ENCODE results near the gene SCN3B. TPM values are rescaled to one million over a fixed set of nuclear protein-coding genes. Genes with fewer than 3 reads are reported as not detected.

SCN3B gene
- total and polyA plus RNA-seq, 7 donors = 11.1 to 69.0 (median 21.7) TPM

DNA sequence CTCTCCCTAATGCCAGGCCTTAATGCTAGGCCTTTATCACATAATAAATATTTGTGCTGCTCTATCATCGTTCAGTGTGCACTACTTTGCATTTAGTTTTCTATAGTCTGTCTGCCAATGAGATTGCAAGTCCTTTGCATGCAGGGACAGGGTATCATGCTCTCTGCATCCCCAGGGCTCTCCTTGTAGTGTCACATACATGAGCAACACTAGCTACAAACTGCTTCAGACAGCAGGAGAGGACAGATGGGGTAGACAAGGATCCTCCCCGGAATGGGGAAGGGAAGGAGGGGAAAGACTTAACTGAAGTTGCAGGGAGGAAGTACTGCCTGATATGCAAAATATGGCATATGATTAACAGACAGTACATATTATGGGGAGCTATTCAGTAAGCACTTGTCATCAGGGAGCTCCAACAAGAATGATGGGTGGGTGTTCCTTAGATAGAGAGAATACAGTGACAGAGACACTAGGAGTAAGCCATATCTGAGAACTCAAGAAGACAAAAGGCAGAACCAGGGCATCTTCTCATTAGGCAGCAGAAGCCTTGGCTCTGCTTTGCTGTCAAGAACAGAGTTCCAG is 44.2 kb upstream of the SCN3B start:
- TF ChIP-seq, protein P1, sequence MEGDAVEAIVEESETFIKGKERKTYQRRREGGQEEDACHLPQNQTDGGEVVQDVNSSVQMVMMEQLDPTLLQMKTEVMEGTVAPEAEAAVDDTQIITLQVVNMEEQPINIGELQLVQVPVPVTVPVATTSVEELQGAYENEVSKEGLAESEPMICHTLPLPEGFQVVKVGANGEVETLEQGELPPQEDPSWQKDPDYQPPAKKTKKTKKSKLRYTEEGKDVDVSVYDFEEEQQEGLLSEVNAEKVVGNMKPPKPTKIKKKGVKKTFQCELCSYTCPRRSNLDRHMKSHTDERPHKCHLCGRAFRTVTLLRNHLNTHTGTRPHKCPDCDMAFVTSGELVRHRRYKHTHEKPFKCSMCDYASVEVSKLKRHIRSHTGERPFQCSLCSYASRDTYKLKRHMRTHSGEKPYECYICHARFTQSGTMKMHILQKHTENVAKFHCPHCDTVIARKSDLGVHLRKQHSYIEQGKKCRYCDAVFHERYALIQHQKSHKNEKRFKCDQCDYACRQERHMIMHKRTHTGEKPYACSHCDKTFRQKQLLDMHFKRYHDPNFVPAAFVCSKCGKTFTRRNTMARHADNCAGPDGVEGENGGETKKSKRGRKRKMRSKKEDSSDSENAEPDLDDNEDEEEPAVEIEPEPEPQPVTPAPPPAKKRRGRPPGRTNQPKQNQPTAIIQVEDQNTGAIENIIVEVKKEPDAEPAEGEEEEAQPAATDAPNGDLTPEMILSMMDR (IDR thresholded peaks at IDR 0.05) = no peak
- WGBS, 3 donors = 53 to 67% (median 67%) methylated on average over 2 of the region's 2 CpGs
- H3K36me3 ChIP-seq (ENCODE audit: insufficient read depth in 1 of 2, low read depth in 1 of 2) = no peaks in the 10 kb centered on the region
- H3K9me3 ChIP-seq = no peaks in the 10 kb centered on the region
- peaks cover 5% of the 10 kb centered on the region for H3K4me1 ChIP-seq
- H3K27ac ChIP-seq = no peak overlapping the region
- no peak overlapping the region for H3K4me3 ChIP-seq
- ATAC-seq = no peak
- no peak for DNase-seq
- H3K27me3 ChIP-seq (ENCODE audit: insufficient read depth in 3 of 3, low read length in 2 of 3) = no peaks in the 10 kb centered on the region
- intact Hi-C loops (cut with DNase I) = no loop called here

DNA sequence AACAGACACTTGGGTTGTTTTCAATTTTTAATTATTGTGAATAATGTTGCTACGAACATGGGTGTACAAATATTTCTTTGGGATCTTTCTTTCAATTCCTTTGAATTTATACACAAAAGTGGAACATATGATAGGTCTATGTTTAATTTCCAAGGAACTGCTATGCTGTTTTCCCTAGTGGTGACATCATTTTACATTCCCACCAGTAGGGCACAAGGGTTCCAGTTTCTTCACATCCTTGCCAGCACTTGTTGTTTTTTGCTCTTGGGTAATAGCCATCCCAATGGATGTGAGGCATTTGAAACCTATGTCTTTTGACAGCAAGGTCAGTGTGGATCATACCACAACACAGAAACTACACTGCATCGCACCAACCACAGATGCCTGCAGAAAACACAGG is 41.8 kb upstream of the SCN3B start:
- ATAC-seq (no peak), DNase-seq (no peak)
- intact Hi-C loops (cut with DNase I) = no loop called here
- no peaks in the 10 kb centered on the region for H3K36me3 ChIP-seq (ENCODE audit: insufficient read depth in 1 of 2, low read depth in 1 of 2)
- peaks cover 0 to 1% (median 0%) of the 10 kb centered on the region in 3 donors for H3K27me3 ChIP-seq (ENCODE audit: insufficient read depth in 3 of 3, low read length in 2 of 3)
- no peak overlapping the region for H3K27ac ChIP-seq
- no peaks in the 10 kb centered on the region for H3K9me3 ChIP-seq
- WGBS, 3 donors = 48 to 93% (median 90%) methylated on average over 2 of the region's 2 CpGs
- no peak overlapping the region for H3K4me3 ChIP-seq
- no peaks in the 10 kb centered on the region for H3K4me1 ChIP-seq
- TF ChIP-seq, protein P1 (IDR thresholded peaks at IDR 0.05) = no peak

DNA sequence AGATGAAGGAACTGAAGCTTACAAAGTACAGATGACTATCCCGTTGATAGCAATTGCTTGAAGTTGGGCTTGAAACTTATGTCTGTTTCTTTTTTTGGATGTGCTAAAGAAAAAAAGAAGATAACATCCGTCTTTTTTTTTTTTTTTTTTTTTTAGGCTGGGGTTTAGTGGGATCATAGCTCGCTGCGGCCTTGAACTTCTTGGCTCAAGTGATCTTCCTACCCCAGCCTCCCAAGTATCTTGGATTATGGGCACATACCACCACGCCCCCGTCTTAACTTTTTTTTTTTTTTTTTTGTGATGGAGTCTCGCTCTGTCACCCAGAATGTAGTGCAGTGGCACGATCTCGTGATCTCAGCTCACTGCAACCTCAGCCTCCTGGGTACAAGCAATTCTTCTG is 40.8 kb upstream of the SCN3B start:
- peaks cover 0 to 1% (median 0%) of the 10 kb centered on the region in 3 donors for H3K27me3 ChIP-seq (ENCODE audit: insufficient read depth in 3 of 3, low read length in 2 of 3)
- no peaks in the 10 kb centered on the region for H3K4me1 ChIP-seq
- TF ChIP-seq, protein P1 (IDR thresholded peaks at IDR 0.05) = no peak
- no peaks in the 10 kb centered on the region for H3K9me3 ChIP-seq
- ATAC-seq (no peak), DNase-seq (no peak)
- H3K4me3 ChIP-seq = no peak overlapping the region
- H3K36me3 ChIP-seq (ENCODE audit: insufficient read depth in 1 of 2, low read depth in 1 of 2) = no peaks in the 10 kb centered on the region
- intact Hi-C loops (cut with DNase I) = no loop called here
- H3K27ac ChIP-seq = no peak overlapping the region
- WGBS, 3 donors = 84 to 93% (median 87%) methylated on average over 9 of the region's 9 CpGs

DNA sequence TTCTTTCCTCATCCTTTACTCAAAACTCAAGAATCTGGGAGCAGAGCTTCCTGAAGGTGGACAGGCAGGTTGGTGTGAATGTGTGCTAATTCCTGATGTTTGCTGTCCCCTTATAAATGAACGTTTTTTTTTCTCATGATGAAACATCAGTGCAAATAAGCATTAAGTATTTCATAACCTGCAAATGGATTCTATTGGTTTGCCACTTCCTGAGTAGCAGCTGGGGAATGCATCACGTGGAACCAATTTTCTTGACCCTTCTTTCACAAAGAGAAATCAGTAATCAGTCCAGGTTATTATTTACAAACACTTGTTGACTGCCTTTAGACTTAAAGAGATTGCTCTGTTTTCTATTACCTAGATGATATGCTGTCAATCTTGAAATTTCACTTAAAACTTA is 40.1 kb upstream of the SCN3B start:
- no peak for ATAC-seq
- H3K4me3 ChIP-seq = no peak overlapping the region
- intact Hi-C loops (cut with DNase I) = no loop called here
- H3K27me3 ChIP-seq (ENCODE audit: insufficient read depth in 3 of 3, low read length in 2 of 3) = peaks cover 0 to 1% (median 0%) of the 10 kb centered on the region in 3 donors
- H3K9me3 ChIP-seq = no peaks in the 10 kb centered on the region
- no peaks in the 10 kb centered on the region for H3K36me3 ChIP-seq (ENCODE audit: insufficient read depth in 1 of 2, low read depth in 1 of 2)
- no peaks in the 10 kb centered on the region for H3K4me1 ChIP-seq
- no peak for DNase-seq
- no peak overlapping the region for H3K27ac ChIP-seq
- TF ChIP-seq, protein P1 (IDR thresholded peaks at IDR 0.05) = no peak
- 31 to 46% (median 36%) methylated on average over 2 of the region's 2 CpGs for WGBS, 3 donors

DNA sequence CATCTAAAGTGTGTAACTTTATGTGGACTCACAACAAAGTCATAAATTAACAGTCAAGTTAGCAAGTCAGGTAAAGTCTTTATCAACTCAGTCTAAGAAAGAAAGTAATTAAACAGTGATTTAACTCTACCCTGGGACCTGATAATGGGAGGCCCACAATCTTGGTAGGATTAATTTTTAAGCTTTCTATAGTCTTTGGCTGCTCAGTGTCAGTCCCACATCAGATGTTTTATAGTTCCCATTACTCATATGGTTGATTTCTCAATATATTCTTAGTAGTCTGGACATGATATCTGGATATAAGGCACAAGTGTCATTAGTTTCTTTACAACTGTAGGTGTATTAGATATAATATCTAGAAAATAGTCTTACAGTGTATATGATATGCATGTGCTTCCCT is 38.5 kb upstream of the SCN3B start:
- DNase-seq (no peak), ATAC-seq (no peak)
- Histone ChIP-seq H3K27me3 (ENCODE audit: insufficient read depth in 3 of 3, low read length in 2 of 3) (peaks cover 0 to 1% (median 0%) of the 10 kb centered on the region in 3 donors), H3K27ac (no peak overlapping the region), H3K36me3 (ENCODE audit: insufficient read depth in 1 of 2, low read depth in 1 of 2) (no peaks in the 10 kb centered on the region), H3K4me1 (no peaks in the 10 kb centered on the region), H3K4me3 (no peak overlapping the region), H3K9me3 (no peaks in the 10 kb centered on the region)
- TF ChIP-seq, protein P1 (IDR thresholded peaks at IDR 0.05) = no peak
- intact Hi-C loops (cut with DNase I) = no loop called here

All from psoas muscle (tissue), 8 donors.